Stimulated activated CD8-positive, alpha-beta memory T cell treated with anti-CD3 and anti-CD28 coated beads, Interleukin-7, amount 100 ng/mL, for 4 hours (primary cell): ENCODE results near the gene CD81.
A peak's percentile ranks its signal among the peaks of the same experiment; 100 is the strongest.

Experiments
- DNase-seq, 2 donors: peaks; one replicate each; pipeline ENCODE4 v3.0.0-alpha.2; 2020; ENCODE audit warnings: low read depth in 2 of 2

Gene CD81

DNA sequence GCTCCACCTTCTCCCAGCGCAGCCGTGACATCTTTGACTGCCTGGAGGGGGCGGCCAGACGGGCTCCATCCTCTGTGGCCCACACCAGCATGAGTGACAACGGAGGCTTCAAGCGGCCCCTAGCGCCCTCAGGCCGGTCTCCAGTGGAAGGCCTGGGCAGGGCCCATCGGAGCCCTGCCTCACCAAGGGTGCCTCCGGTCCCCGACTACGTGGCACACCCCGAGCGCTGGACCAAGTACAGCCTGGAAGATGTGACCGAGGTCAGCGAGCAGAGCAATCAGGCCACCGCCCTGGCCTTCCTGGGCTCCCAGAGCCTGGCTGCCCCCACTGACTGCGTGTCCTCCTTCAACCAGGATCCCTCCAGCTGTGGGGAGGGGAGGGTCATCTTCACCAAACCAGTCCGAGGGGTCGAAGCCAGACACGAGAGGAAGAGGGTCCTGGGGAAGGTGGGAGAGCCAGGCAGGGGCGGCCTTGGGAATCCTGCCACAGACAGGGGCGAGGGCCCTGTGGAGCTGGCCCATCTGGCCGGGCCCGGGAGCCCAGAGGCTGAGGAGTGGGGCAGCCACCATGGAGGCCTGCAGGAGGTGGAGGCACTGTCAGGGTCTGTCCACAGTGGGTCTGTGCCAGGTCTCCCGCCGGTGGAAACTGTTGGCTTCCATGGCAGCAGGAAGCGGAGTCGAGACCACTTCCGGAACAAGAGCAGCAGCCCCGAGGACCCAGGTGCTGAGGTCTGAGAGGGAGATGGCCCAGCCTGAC lies 26.0 kb downstream of the CD81 start:
- DNase-seq = no peak

DNA sequence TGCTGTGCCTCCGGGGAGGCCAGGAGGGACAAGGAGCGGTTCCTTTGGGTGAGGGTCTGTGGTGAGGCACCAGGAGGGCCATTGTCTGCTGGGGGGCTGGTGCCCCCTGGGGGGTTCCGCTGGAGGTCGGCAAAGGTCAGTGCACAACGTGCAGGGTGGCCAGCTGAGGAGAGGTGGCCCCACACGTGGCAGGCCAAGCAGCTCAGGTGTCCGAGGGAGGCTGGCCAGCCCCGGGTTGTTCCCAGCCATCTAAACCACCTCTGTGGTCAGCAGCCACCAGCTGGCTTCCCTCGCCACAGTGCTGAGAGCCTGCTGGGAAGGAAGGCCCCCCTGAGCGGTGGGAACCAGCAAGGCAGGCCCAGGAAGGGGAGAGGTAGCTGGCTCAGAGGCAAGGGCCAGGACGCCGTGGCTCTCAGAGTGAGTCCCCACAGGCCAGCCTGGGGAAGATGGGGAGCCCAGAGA lies 27.7 kb downstream of the CD81 start:
- DNase-seq = no peak

DNA sequence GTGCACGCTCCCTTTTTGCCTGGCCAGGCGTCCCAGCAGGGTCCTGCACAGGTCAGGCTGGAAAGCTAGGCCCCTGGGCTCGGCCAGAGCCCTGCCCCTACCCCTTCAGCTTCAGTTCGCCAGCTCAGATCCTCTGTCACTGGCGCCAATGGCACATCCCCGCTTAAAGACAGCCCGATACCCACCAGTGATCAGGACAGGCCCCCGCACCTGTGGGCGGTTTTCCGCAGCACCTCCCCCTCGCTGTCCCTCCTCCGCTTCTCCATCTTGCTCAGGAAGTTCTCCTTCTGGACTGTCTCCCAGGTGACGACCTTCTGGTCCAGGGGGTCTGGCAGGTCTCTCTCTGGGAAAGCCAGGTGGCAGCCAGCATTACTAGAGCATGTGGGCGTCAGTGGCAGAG lies 29.3 kb downstream of the CD81 start:
- no peak for DNase-seq

DNA sequence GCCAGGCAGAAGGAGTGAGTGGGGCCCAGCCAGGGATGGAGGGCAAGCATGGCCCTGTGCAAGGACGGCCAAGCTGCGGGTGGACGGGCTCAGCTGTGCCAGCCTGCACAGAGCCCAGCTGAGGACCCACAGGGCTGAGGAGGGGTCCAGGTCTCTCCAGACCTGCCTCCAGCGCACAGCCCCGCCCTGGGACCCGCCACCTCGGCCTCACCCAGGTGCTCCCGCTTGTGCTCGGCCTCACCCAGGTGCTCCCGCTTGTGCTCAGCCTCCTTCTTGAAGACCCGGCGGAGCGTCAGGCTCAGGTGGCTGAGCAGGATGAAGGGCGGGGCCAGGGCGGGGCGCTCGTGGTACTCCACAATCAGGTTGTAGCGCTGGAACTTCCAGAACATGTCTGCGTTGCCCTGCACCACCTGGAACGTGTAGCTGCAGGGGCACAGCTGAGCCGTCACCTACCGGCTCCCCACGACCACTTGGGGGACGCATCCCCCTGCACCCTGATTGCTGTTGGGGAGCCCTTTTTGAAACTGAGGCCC lies 29.8 kb downstream of the CD81 start:
- no peak for DNase-seq

DNA sequence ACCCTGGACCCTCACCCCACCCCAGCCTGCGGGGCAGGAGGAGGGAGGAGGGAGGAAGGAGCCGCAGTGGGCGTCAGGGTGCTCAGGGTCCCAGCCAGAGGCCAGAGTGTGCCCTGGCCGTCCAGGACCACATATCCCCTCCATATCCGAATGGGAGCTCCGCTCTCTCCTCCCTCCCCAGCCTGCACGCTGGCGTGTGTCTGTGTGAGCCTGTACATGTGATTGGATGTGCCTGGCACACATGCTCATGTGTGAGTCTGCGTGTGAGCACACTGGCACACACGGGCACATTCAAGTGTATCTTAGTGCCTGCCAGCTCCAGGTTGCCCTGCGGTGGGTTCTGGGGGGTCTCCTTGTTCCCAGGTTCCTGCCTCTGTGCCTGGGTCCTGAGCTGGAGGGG lies 31.6 kb downstream of the CD81 start:
- no peak for DNase-seq

DNA sequence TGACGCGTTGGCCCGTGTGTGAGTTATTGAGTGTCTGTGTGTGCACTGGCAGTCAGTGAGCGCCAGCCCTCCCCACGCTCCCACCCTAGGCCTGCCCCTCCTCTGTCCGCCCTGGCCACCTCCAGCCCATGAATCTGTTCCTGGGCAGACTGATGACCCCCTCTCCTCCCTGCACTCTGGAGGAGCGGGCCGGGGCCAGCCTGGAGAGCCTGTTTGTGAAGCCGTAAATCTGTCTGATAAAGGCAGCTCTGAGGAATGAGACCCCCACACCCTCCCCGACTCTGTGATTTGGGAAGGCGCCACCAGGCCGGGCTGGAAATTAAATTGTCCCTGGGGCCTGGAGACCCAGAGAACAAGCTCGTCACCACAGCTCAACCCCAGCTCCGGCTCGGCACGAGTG lies 32.0 kb downstream of the CD81 start:
- DNase-seq = no peak

DNA sequence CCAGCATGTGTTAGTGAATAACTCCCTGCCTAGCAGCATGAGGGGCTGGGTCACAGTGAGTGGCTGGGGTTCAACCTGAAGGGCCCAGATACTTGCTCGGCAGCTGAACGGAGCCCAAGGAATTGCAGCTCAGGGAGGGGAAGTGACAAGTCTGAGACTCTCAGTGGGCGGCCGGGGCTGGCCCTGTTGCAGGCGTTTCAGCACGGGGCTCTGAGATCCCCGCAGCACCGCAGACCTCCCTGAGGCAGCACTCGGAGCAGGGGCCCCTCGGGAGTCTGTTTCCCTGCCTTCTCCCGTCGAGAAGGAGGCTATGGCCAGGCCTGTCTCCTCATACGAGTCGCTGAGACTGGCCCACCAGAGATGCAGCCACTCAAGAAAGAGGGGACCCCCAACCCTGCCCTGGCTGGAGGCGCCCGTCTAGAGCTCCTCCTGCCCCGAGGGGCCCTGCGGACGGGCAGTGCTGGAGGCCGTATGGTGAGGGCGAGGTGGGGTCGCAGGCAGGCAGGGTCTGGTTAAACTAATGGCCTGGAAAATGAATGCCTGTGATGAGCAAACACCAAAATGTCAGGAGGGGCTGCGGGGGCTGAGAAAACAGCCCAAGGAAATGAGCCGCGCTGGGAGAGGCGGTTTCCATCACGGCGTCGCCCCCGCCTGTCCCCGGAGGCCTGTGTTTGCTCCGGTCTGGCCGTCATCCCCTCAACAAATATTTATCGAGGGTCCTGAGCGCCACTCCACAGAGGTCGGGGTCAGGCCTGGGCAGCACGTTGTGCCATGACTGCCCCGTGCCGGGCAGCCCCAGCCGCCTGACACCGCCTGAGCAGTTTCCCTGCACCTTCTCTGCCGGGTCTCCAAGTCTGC lies 32.7 kb downstream of the CD81 start:
- no peak for DNase-seq

DNA sequence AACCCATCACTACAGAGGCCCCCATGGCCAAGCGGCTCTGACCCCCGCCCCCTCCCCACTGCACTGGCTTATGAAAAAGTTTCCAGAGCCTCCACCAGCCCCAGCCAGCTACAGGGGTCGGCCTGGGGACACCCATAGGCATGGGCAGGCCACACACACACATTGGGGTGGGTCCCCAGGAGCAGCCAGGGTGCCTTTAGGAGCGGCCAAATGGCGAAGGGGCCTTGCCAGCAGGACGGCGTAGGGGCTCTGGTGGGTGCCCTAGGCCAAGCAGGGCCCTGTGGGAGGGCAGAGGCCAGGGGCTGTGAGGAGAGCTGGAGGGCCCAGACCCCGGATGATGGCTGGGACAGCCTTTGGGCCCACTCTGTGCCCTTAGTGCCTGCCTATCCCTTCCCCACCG lies 33.5 kb downstream of the CD81 start:
- DNase-seq = no peak

DNA sequence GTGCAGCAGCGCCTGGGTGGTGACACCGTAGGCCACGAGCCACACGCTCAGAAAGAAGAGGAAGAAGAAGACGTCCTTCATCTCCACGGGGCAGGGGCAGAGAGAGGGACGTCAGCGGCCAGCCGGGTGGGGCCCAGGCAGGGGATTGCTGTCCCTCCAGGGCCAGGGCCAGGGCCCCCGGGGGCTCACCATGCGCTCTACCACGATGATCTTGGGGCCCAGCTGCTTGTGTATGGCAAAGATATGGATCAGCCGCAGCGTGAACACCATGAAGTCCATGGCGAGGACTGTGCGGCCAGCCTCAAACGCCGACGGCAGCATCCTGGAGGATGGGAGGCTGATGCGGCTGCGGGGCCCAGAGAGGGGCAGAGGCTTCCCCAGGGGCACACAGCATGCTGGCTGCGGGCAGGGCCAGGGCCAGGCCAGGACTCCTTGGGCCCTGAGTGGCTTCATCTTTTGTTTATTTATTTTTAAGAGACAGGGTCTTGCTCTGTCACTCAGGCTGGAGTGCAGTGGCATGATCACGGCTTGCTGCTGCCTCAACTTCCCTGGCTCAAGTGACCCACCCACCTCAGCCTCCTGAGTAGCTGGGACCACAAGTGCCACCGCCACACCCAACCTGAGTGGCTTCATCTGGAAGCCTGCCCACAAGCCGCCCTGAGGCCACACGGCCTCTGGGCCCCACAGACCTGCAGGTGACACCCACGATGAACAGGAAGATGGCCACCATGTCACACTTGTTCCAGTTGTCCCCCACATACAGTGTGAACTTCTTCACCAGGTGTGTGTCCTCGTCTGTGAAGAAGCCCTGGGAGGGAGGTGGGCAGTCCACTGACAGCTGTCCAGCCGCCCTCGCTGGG lies 34.6 kb downstream of the CD81 start:
- no peak for DNase-seq

DNA sequence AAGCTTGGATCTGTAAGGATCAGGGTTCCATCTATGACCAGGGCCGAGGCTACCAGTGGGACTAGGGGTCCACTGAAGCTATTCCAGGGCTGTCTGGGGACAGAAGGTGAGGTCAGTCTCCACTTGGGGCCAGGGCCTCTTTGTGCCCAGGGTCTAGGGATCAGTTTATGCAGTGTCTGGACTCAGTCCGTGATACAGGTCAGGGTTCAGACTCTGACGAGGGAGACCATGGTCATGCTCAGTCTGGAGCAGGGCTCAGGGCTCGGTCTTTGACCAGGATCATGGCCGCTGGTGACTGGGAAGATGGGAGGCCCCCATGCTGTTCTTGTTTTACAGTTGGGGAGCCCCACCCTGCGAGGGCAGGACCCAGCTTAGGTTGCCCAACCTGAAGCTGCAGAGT lies 35.2 kb downstream of the CD81 start:
- no peak for DNase-seq

DNA sequence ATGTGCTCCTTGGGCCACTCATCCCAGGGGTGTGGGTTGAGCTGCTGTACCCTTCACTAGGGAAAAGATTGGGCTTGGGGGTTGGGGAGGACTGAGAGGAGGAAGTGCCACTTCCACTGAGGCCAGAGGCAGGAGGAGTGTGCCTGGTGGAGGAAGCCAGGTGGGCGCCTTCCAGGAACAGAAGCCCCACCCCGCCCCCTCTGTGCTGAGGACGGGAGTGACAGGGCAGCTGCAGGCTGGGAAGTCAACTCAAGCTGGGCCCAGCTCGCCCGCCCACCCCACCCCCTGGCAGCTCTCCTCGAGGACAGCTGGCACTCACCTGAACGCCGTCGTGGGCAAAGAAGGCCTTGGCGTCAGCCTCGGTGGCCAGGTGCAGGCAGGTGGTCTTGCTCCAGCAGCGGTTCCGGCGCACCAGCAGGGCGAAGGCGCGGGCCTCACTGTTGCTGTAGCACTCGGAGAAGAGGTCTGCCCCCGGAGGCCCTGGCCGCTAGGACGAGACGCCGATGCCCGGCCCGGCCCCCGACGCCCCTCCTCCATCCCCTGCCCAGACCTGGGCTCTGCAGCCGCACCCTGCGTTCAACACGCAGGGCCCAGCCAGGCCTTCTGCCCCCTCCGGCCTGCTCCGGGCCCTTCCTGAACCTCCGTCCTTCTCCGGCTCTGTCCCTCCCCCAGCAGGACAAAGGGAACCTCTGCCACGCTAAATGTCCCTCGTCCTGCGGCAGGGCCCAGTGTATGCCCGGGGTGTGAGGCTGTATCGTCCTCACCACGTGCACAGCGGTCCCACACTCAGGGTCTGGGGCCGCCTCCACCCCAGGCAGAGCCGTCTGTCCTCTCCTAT lies 36.9 kb downstream of the CD81 start:
- no peak for DNase-seq

DNA sequence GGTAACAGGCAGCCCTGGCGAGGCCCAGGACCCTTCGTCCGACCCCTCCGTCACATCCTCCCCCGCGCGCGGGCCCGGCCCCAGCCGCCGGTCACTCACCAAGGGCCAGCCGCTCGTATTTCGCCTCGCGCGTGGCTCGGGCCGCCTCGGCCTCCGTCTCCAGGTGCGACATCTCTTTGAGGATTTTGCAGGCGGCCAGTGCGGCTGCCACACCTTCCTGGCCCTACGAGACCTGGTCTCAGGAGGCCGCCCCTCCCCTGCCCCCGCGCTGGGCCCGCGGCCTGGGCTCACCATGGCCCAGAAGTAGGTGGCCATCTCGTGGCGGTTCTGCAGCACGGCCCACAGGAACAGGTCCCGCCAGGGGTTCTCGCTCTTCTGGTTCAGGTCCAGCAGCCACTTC lies 37.5 kb downstream of the CD81 start:
- no peak for DNase-seq

DNA sequence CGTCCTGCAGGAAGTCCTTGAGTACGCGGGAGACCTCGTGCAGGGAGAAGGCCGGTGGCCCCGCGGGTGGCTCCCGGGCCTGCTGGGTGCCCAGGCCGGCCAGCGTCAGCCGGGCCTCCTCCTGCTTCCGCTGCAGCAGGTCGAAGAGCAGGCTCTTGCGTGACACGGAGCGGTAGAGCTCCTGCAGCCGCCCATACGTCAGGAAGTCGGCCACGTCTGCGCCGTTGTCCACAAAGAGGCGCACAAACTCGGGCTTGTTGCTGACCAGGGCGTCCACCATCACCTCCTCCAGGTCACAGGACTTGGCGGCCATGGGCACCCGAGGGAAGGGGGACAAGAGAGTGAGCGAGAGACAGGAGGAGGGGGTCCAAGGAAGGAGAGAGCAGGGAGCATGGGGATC lies 38.1 kb downstream of the CD81 start:
- no peak for DNase-seq

DNA sequence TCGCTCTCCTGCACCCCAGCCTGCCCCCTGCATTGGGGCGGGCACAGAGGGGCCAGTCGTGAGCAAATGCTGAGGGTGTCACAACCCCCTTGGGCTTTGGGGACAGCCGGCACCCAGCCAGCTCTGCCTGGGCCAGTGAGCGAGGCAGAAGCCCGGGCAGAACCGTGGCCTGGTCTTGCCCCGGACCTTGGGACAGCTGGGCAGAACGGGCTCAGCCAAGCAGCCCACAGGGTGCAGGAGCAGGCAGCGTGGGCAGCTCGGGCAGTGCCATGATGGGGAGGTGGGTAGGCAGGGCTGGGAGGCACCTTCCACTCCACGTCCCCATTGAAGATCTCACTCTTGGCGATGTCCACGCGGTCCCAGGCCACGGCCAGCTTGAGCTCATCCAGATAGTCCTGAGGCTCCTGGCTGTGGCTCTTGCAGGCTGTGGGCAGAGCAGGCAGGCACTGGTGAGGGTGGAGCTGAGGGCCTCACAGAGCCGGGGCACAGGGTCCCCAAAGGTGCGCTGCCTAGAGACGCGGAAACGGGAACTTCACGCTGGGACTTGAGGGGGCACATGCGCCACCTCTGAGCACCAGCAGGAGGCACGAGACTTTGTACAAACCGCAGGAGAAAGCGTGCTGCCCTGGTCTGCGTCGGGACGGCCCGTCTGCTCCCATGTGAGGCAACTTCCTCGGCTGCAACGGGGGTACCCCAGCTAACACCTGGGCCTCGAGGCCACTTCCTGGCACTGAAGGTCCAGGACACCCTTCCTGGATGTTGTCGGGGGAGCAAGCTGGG lies 38.7 kb downstream of the CD81 start:
- DNase-seq = no peak

DNA sequence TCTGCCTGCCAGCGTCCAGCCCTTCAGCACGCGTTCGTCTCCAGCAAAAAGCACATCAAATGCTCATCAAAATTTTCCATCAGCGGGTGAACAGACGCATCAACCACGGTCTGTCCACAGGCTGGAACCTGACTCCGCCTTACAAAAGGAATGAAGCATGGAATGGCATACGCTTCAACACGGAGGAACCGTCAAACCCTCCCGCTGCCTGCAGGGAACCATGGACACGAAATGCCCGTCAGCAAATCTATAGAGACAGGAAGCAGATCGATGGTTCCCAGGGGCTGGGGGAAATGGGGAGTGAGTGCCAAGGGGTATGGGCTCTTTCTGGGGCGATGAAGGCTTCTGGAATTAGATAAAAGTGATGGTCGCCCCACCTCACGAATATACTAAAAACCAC lies 39.7 kb downstream of the CD81 start:
- no peak for DNase-seq

DNA sequence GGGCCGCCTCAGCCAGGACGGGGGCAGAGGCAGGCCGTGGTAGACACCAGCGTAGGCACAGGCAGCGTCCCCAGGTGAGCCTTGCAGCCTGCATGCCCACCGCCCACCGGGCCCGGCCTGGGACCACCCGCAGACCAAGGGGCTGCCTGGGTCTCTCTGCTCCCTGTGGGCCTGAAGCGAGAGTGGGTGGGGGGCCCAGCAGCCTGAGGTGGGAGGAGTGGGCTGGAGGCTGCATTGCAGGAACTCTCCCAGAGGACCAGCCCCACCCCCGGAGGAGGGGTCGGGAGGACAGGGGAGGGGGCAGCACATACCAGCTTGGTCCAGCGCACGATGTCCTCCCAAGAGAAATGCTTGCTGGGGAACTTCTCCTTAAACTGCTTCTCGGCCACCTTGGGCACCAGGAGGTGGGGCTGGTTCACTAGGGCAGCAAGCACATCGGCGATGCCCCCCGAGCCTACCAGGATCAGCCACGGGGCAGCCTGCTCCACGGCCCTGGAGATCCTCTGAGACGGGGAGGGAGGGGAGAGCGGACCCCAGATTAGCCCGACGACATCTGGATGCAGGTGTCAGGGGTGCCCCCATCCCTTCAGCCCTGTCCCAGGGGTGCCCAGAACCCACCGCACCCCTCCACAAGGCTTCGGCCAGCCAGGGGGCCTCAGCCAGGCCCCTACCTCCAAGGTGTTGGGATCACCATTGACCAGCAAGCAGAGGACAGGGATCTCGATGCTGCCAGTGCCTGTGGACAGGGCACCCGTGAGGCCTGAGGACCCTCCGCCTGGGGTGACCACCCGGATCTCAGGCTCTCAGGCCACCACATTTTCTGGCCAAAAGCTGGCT lies 41.0 kb downstream of the CD81 start:
- DNase-seq = no peak

DNA sequence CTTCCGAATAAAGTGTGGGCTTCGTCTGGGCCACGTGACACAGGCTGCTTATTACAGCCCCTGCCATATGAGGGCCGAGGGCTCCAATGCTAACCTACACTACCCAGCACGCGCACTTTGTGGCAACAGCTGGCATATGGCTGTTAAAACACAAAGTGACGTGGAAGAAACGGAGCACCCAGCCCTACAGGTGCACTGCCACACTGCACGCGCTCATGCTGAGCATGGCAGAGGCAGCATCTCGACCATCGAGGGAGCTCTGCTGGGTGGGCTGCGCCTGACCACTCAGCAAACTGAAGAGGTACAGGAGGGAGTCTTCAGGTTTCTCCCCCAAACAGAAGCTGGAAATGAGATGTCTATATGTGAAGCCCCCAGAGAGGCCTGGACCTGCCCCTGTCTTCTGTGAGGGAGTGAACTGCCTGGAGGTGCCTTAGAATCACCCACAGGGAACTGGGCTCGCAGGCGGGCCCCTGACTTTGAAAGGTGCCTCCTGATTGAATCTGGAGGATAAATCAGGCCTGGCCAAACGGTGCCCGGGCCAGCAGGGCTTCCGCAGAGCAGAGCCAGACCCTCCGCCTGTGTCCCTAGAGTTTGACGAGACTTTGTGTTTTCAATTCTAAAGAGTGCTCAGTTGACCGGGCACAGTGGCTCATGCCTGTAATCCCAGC lies 41.7 kb downstream of the CD81 start:
- DNase-seq = no peak

DNA sequence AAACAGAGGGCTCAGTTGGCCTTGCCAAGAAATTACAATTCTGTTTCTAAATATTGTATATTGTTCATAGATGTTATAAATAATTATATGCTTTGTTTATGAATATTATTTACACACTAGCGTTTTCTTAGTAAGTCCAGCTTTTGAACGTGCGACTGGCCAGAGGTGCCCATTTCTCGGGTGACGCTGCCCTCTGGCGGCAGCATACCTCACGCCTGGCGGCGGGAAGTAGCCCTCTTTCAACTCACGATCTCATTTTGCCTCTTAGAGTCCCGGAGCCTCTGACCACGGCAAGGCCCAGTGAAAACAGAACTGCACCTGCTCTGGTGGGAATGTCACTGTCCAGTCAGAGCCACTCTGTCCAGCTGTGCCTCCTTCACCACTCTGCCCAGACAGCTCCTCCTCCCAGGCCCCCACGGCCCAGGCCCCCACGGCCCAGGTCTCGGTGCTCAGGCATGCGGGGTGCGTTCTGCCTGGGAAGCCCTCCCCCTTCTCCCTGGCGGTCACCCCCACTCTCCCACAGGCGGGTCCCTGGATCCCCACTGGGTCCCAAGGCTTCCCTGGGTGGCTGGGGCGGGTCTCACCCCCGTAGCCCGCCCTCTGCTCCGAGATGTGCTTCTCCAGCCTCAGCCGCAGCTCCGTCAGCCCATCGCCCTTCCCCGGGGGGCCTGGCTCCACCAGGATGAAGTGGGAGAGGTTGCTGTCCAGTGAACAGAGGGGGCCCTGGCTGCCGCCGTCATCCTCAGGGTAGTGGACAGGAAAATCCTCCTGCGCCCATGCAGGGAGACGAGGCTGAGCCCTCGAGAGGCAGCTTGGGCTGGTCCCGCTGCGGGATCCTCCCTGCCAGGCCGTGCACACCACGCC lies 42.8 kb downstream of the CD81 start:
- DNase-seq = peak; percentile 19 to 45
